HG03196 (cell line): ENCODE results near the gene C2orf81.

ENCODE experiments used
- ATAC-seq: cut with Tn5 transposase; IDR thresholded peaks from one replicate; pipeline ENCODE4 v1.9.1; 2021; ENCODE audit not compliant: unreplicated experiment

Gene C2orf81

DNA sequence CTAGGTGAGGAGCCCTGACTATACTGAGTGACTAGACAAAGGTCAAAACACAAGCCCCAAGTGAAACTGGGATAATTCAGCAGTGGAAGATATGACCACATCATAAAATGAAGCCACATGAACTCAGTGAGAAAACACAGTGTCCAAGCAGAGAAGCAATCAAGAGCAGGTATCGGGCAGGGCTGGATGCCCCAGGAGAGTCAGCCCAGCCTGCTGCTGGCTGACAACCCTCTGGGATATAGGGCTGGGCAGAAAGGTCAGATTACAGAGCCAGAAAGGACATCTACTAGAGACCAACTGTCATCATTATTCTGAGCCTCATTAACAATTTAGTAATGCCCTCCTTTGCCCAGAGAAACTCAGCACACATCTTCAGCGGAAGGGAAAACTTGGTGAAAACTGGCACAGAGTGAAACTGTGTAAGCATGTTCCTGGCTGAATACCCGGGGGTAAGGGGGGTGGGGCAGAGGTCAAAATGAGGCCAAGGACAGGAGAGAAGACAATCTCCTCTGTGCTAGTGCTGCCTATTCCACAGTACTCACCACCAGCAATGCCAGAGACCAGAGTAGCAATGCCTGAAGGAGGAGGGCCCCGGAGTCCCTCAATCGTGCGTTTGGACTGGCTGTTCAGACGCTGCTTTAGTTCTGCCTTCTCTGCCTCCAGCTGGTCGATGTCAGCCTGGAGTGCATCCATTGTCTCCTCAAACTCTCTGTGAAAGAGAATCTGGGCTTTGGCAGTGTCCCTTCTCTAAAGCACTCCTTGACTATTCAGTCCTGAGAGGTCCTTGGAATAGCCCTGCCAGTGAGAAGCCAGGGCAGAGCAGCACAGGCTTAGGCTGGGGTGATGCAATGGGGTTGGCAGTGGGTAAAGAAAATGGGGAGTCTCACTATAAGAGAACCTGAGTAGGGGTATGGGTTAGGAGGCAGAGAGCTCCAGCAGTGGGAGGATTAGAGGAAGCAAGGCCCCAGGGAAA, 56.6 kb downstream of the C2orf81 start:
- no peak for ATAC-seq
